OCI-M2 (cell line): ENCODE data around the gene MAPK6.
"Not testable (repeated sequence)": the region's sequence is repeated elsewhere in the genome, so short reads cannot be mapped to it uniquely, and the experiment has no call there.

Experiments
- DNase-seq: peaks from one replicate; lab custom pipeline; 2025; ENCODE audit not compliant: unreplicated experiment; lab: John Stamatoyannopoulos, UW

The MAPK6 gene

DNA sequence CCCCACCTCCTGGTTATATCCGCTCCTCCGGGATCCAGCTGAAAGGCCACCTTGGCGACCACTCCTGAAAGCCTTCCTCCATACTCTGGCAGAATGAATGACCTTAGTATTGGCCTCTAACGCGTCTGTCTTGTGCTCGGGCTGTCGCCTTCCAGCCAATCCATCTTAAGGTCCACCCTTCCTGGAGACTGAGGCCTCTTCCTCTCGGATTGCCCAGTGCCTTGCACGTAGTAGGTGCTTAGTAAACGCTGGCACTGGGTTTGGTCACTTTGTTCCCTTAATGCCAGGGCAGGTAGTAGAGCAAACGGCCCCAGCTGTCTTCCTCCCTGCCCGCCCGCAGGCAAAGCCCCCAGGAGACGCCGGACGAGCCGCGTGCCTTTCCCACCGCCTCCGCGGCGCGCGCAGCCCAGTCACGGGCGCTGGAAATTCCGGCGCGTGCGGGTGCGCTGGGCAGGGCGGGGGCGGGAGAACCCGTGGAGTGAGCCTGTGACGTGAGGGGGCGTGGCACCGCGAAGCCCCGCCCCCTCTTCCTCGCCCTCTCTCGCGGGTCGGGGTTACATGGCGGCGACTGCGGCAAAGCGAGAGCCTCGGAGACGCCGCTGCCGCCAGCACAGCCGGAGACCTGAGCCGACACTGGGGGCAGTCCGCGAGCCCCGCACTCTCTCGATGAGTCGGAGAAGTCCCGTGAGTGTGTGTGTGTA, at the start of gene MAPK6:
MAPK6 (plus strand) TSS at position 527 of the 701 bp plus-strand sequence. CDS start 27,242 bp downstream, outside the sequence.
- DNase-seq = peak; percentile 45

DNA sequence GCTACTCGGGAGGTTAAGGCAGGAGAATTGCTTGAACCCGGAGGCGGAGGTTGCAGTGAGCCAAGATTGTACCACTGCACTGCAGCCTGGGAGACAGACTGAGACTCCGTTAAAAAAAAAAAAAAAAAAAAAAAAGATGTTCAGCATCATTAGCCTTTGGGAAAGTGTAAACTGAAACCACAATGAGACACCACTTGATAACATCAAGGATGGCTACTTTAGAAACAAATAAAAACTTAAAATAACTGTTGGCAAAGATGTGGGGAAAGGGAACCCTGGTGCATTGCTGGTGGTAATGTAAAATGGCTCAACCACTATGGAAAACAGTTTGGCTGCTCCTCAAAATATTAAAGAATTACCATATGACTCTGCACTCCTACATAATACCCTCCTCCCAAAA, 49.3 kb upstream of the MAPK6 start:
- DNase-seq = no peak

DNA sequence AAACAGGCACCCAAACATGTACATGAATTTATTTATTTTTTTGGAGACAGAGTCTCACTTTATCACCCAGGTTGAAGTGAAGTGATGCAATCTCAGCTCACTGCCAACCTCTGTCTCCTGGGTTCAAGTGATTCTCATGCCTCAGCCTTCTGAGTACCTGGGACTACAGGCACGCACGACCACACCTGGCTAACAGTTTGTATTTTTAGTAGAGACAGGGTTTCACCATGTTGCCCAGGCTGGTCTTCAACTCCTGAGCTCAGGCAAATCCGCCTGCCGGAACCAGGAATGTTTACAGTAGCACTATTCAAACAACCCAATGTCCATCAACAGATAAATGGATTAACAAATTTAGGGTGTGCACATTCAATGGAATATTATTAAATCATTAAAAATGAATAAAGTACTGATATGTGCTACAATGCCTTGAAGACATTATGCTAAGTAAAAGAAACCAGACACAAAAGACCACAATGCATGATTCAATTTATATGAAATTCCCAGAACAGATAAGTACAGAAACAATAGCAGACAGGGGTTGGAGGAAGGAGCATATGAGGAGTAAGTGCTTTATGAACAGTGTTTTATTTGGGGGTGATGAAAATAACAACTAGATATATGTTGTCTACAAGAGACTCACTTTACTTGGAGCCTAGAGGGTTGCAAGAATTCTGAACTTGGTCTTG, 48.7 kb upstream of the MAPK6 start:
- DNase-seq = no peak

DNA sequence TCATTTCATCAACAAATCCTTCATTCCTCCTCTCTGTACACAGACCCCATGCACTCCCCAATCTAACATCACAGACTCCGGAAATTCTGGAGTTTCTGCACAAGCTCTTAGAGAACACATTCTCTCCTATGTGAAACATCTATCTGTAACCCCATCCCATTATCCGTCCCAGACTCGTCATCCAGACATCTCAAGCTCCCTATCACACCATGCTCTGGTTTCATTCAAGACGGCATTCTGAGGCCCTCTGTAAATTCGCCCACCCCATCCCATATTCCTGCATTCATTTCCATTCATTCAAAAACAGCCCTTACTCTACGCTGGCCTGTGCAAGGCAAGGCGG, 48.0 kb upstream of the MAPK6 start:
- no peak for DNase-seq

DNA sequence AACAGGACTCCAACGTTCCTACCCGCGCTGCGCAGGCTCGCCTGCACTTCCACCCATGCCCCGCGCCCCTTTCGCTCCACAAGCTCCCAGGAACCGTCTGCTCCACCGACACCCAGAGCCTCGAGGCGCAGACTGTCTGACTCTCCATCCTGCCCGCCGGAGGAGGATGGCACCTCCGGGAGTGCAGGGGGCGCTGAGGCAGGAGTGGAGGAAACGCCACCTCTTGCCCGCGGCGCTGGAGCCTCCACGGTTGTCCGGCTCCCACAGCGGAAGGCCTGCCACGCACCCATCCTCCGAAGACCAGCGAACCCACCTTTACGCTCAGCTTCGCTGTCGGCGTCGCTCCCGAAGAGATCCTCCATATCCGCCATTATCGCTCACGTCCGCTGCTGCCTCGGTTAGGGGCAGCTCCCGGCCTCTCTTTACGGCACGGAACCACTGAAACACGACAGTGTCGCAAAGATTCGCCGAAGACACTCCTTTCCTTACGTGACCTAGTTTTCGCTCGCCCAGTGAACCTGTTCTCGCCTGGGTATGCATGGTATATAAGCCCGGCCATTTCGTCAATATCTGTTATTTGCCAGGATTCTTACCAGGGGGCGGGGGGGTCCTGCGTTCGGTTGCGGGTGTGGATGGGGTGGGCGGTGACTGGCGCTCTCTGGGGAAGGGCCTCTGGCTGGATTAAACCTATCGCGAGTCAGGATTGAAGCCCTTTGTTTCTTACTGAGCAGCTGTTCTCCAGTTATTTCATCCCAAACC, 47.5 kb upstream of the MAPK6 start, which contains the start of gene LEO1:
LEO1 (minus strand) TSS at position 404 of the 759 bp plus-strand sequence; CDS start at position 371, 33 bp downstream.
- peak; percentile 65 for DNase-seq

DNA sequence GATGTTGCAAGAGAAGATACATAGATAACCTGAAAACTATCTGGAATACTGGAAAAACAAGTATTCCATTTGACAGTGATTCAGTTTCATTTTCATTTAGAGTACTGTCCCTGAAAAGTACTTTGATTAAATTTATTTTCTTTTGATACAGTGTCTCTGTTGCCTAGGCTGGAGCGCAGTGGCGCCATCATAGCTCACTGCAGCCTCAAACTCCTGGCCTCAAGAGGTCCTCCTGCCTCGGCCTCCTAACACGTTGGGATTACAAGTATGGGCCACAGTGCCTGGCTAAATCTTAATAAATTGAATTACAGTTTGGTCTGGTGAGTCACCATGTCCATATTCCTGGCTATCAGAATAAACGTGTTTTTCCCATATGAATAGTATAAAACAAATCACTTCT, 45.8 kb upstream of the MAPK6 start:
- DNase-seq = no peak

DNA sequence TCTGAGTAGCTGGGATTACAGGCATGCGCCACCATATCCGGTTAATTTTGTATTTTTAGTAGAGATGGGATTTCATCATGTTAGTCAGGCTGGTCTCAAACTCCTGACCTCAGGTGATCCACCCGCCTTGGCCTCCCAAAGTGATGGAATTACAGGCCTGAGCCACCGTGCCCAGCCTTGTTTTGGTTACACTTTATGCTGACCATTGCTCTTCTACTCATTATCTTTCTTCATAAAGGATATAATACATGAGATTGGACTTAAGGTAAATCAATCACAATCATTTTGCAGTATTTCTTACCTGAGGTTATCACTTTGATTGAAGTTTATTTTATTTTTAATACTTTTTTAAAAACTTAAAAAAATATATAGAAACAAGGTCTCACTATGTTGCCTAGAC, 45.2 kb upstream of the MAPK6 start:
- no peak for DNase-seq

DNA sequence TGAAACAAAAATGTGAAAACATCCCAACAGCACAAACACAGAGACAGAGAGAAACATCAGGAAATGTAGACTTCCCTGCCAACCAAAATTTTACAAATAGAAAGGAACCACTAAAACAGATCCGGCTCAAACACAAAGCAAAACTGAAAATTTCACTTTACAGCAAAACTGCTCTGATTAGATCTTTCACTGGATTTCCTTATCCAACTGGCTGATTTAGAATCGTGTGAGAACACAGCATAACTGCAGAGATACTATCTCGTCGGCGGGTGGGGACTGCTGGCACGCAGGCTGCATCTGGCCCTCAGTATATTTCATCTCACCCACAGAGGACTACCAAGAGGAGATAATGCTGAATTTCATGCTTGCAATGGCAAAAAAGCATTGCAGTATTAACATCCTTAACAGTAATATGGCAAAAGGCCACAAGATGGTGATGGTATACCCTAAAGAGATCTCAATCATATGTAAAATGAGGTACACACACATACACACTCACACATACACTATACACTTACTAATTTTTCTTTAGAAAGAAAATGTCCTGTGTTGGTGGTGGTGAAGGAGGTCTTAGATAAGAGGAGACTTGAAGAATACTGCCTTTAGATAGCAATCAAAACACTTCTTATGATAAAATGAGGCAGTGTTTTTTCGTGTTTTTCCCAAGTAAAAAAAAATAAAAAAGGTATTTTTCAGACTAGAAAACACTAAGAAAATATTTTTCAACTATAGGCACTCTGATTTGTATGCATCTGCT, 36.8 kb upstream of the MAPK6 start:
- DNase-seq = no peak

DNA sequence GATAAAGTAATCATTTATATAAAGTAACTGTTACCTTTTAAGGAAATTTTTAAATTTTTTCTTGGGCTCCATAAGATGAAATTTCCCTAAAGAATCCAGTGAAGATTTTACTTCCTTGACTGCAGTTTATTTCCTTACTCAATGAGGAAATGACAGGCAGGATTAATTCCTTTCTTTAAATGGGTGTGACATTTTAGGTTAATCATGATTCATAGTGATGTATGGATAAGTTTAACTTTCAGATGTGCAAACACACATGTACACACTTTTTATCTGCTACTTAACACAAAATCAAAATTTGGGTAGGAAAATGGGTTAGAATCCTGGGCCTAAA, 36.3 kb upstream of the MAPK6 start:
- DNase-seq = no peak

DNA sequence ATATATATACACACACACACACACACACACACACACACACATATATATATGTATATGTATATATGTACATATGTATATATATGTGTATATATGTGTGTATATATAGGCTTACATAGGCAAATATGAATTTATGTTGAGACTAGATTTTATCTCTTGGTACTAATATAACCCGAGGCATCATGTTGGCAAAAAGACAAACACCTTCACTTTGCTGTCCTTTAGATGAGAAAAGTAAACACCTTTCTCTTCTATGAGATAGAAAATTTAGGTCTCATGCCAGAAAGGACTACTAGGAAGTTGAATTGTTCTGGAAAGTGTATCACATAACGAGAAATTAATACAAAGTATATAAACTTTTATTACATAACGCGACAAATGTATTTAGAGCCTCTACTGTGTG, 27.9 kb upstream of the MAPK6 start:
- DNase-seq = no peak

DNA sequence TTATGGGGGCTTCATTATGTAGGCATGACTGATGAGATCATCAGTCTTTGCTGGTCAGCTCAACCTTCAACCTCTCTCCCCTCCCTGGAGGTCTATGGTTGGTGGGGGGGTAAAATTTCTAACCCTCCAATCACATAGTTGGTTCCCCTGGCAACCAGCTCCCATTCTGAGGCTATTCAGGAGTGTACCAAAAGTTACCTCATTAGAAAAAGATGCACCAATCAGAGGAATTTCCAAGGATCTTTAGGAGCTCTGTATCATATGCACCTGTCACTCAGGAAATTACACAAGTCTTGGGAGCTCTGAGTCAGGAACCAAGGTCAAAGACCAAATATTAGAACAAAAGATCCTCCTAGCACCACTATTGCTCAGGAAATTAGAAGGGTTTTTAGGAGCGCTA, 26.1 kb upstream of the MAPK6 start:
- DNase-seq = no peak

DNA sequence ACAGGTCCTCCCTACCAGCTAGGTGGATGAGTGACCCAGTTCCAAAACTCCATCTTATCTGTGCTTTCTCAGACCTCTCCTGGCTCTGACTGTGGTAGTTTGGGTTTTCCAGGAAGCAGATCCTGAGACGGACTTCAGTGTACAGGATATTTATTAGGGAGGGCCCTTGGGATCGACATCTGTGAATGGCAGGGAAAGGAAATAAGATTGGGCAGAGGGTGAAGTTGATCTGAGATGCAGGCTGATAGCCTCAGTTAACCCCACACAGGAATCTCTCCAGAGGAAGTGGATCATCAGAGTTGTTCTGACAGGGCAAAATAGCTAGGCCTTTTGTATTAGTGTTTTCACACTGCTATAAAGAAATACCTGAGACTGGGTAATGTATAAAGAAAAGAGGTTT, 16.7 kb upstream of the MAPK6 start:
- DNase-seq = no peak

DNA sequence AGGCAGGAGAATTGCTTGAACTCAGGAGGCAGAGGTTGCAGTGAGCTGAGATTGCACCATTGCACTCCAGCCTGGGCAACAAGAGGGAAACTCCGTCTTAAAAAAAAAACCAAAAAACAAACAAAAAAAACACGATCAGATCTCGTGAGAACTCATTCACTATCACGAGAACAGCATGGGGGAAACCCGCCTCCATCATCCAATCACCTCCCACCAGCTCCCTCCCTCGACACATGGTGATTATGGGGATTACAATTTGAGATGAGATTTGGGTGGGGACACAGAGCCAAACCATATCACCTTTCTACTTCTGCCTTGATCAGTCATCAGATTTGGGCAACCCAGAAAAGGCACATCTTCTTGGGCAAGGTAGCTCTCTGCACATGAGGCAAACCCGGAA, 15.9 kb upstream of the MAPK6 start:
- not testable (repeated sequence) for DNase-seq

DNA sequence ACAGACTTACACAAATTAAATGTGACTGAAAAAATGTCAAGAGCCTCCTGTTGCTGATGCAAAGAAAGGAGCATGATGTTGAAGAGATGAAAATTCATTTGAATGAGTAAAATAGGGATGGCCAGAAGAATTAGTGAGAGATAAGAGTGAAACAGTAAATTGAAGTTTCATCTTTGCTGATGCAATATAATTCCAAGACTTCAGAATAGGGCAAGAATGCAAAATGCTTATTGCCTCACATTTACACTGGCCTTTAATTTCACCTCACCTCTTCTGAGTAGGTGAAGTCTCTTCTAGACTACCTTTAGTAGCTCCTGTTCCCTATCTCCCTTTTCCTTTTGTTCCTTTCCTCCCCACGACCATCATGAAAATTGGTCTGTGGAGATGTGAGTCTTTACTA, 15.3 kb upstream of the MAPK6 start:
- no peak for DNase-seq

DNA sequence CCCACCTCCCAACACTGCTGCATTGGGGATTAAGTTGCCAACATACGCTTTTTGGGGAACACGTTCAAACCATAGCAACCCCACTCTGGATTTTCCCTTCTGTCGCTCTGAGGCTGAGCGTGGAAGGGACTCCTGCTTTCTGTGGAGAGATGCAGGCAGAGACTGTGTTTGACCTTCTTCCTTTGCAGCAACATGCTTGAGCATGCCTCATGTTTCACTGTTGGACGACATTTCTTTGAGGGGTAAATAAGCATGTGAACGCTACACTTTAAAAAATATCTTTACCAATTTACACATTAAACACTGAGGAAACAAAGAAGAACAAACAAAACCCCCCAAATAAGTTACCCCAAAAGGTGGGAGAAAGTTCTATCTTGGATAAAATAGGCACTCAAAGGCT, 14.2 kb upstream of the MAPK6 start:
- DNase-seq = no peak

DNA sequence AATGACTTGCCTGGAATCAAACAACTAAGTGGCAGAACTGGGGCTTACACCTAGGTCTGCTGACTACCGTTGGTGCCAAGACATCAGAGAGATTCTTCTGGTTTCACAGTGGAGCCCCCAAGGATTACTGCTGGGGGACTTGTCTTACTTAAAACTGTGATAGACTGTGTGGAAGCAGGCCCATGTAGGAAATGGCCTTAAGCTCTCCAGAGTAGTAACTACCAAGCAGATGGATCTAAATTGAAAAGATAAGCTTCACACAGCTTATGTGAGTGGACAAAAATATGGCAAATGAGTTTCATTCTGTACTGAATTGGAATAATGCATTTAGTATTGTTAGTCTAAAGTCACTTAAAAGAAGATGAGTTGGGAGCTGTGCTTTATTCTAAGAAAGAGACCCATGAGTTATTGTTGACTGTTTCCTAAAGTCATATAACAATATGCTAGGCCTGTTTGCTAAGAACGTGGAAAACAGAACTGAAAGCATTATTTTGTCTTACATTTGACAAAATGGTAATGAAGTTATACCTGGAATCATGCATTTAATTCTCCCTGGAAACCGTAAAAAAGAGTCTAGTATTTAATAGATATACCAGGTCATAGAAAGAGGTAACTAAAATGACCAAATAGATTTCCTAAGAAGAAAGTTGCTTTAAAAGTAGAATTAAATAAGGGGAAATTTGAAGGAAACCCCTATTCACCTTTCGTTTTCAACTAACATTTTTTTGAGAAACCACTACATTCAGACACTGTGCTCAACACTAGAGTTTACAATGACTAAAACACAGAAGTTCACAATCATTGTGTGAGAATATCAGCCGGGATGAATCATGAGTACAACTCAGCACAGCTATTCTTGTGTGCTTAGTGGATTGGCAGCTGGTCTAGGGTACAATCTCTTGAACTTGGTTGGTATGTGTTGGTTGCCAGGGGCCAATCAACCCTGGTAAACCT, 13.0 kb upstream of the MAPK6 start:
- no peak for DNase-seq

DNA sequence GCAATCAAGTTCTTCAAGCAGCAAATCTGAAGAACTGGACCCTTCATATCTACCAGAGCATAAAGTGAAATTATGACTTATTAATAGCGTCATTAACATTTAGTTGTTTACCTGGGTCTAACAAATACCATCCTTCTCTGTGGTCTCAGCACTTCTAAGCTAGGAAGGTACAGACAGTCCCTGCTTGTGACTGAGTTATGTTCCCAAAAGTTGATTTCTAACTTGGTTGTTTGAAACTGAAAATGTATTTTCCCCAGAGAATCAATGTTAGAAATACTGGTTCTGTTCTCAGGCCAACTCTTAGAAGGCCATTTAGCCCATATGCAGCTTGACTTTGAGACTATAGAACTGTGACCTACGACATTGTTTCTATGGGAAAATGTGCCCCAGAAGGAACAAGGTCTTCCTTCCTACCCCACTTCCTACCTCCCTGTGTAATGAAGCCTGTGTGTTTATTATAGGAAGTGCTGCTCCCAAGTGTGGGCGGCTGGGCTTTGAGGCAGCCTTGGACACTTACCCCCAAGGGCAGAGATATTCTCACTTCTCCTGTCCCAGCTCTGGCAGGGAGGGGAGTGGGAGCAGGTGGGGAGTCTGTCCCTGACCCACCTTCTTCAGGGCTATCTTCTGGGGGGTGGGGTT, 12.2 kb upstream of the MAPK6 start:
- no peak for DNase-seq

DNA sequence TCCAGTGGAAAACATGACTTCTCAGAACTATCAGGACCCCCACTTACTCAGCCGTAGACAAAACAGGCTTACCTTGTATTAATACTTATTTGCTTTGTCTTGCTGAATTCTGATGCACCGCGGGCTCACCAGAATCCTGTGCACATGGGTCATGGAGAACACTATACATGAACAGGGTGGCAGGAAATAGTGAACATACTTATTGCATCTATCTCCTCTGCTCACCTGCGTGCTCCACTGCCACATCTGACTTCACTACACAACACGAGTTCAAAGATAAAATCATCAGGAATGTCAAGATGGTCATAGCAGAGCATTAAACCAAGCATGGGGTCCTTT, 10.7 kb upstream of the MAPK6 start:
- DNase-seq = no peak

DNA sequence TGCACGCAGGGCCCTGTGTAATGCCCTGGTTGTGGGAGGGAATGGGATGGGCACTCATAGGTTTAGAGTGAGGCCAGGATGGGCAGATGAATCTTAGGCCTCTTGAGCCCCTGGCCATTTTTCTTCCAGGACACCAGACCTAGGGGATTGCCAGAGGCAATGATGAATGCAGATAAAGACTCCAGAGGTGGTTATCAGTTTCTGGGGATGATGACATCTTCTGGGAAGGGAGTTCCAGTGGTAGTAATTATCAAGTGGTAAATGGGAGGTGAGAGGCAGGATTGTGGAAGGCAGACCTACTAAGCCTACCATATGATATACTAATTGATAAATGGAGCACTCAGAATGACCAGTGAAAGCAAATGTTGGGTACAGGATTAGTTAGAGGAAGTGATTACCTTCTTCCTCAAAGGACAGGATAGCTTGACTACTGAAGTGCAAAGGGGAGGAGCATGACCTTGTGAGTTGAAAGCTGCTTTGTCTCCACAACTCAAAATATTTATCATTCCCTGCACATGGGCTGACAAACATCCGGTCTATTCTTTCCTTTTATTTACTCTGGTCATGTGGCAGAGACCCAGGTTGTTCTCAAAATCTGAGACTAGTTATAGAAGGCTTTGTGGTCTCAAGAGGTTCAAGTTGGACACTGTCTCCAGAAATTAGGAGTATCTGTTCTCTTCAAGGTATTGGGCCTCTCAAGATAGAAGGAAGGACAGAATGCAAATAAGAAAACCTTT, 10.2 kb upstream of the MAPK6 start:
- DNase-seq = no peak
